IMR-90 (cell line): ENCODE measurements around the gene KBTBD12. TPM values are rescaled to one million over a fixed set of nuclear protein-coding genes. Genes with fewer than 3 reads are reported as not detected.

ENCODE experiments used
- ATAC-seq: fragments of 200-7000 bp; cut with Tn5 transposase; 2 replicates; pipeline ENCODE4 v1.9.1; 2020; ENCODE audit warnings: low read depth, mild to moderate bottlenecking, moderate library complexity
- BruUV-seq: library from RNA; stranded (reverse); fragments of 400-500 nt; replicated peaks from 2 replicates; lab custom pipeline; 2021; lab: Mats Ljungman, UMichigan
- CTCF ChIA-PET: fragments of 300-600 bp; formaldehyde crosslinking; extraction: SDS; loops from one replicate; lab custom pipeline; 2021; ENCODE audit warnings: antibody characterized with exemption; lab: Yijun Ruan, JAX
- POLR2A ChIA-PET: fragments of 300-600 bp; sonication (Branson Sonifier 250); formaldehyde crosslinking; loops from one replicate; lab custom pipeline; 2022; ENCODE audit warnings: antibody characterized with exemption; ENCODE audit not compliant: unreplicated experiment; lab: Charles Lee
- DNase-seq: peaks from one replicate; pipeline ENCODE4 v3.0.0; 2013
- H2AFZ ChIP-seq: replicated peaks from 2 replicates; pipeline ENCODE3; 2013; ENCODE audit warnings: low read length, mild to moderate bottlenecking; ENCODE audit not compliant: poor library complexity
- H2AK5ac ChIP-seq: 2 replicates; pipeline ENCODE4 v1.6.1; 2013; ENCODE audit warnings: low read depth, low read length, inconsistent platforms
- H2AK9ac ChIP-seq: replicated peaks from 2 replicates; pipeline ENCODE3; 2013; ENCODE audit warnings: mild to moderate bottlenecking, low read depth, low read length, moderate library complexity; ENCODE audit not compliant: poor library complexity
- H2BK120ac ChIP-seq: 2 replicates; pipeline ENCODE4 v1.6.1; 2013; ENCODE audit warnings: low read depth, low read length, inconsistent platforms
- H2BK15ac ChIP-seq: 3 replicates; pipeline ENCODE4 v1.6.1; 2013; ENCODE audit warnings: low read depth, low read length, inconsistent platforms
- H2BK20ac ChIP-seq: 2 replicates; pipeline ENCODE4 v1.6.1; 2013; ENCODE audit warnings: low read depth, mild to moderate bottlenecking, inconsistent platforms, low read length, moderate library complexity
- H2BK5ac ChIP-seq: 2 replicates; pipeline ENCODE4 v1.6.1; 2013; ENCODE audit warnings: mild to moderate bottlenecking, low read depth, low read length, inconsistent platforms; ENCODE audit not compliant: poor library complexity, severe bottlenecking
- H3K14ac ChIP-seq: replicated peaks from 2 replicates; pipeline ENCODE4 v1.6.1; 2013; ENCODE audit warnings: low read depth, low read length, inconsistent platforms
- H3K18ac ChIP-seq: 2 replicates; pipeline ENCODE4 v1.6.1; 2013; ENCODE audit warnings: low read depth, low read length, control low read depth
- H3K23ac ChIP-seq: 2 replicates; pipeline ENCODE4 v1.6.1; 2013; ENCODE audit warnings: low read depth, low read length, inconsistent platforms
- H3K27ac ChIP-seq: 2 replicates; pipeline ENCODE4 v1.5.1; 2013; ENCODE audit warnings: mild to moderate bottlenecking, control low read depth, low read length; ENCODE audit not compliant: insufficient read depth
- H3K27me3 ChIP-seq: 2 replicates; pipeline ENCODE4 v1.6.1; 2013; ENCODE audit warnings: low read length; ENCODE audit not compliant: control insufficient read depth, insufficient read depth
- H3K36me3 ChIP-seq: 2 replicates; pipeline ENCODE4 v1.6.1; 2013; ENCODE audit warnings: low read length, mixed read lengths; ENCODE audit not compliant: control insufficient read depth, insufficient read depth
- H3K4ac ChIP-seq: 2 replicates; pipeline ENCODE4 v1.6.1; 2013; ENCODE audit warnings: low read depth, low read length, inconsistent platforms
- H3K4me1 ChIP-seq: 2 replicates; pipeline ENCODE4 v1.6.1; 2013; ENCODE audit warnings: low read length, mixed read lengths; ENCODE audit not compliant: control insufficient read depth, insufficient read depth
- H3K4me2 ChIP-seq: 2 replicates; pipeline ENCODE4 v1.6.1; 2013; ENCODE audit warnings: low read depth, mild to moderate bottlenecking, control low read depth, low read length, moderate library complexity
- H3K4me3 ChIP-seq: 2 replicates; pipeline ENCODE4 v1.5.1; 2013; ENCODE audit warnings: low read depth, mild to moderate bottlenecking, control low read depth, low read length, moderate library complexity; ENCODE audit not compliant: insufficient read depth
- H3K56ac ChIP-seq: 2 replicates; pipeline ENCODE4 v1.6.1; 2013; ENCODE audit warnings: low read length, inconsistent platforms; ENCODE audit not compliant: insufficient read depth; ENCODE audit errors: extremely low read depth
- H3K79me1 ChIP-seq, 2 experiments: 2 replicates each; pipeline ENCODE4 v1.6.1; 2013; ENCODE audit warnings: low read length in 2 of 2, inconsistent platforms in 1 of 2, low read depth in 1 of 2
- H3K9ac ChIP-seq: 2 replicates; pipeline ENCODE4 v1.6.1; 2013; ENCODE audit warnings: low read depth, low read length, control low read depth
- H3K9me1 ChIP-seq: 2 replicates; pipeline ENCODE4 v1.6.1; 2013; ENCODE audit warnings: low read length, inconsistent platforms; ENCODE audit not compliant: insufficient read depth
- H3K9me3 ChIP-seq: 2 replicates; pipeline ENCODE4 v1.6.1; 2013; ENCODE audit warnings: low read length; ENCODE audit not compliant: control insufficient read depth, insufficient read depth
- H4K20me1 ChIP-seq: 2 replicates; pipeline ENCODE4 v1.6.1; 2013; ENCODE audit warnings: low read length, inconsistent platforms; ENCODE audit not compliant: insufficient read depth
- H4K5ac ChIP-seq: 2 replicates; pipeline ENCODE4 v1.6.1; 2013; ENCODE audit warnings: mild to moderate bottlenecking, low read depth, low read length, control low read depth
- H4K8ac ChIP-seq, 2 experiments: 2 replicates each; pipeline ENCODE4 v1.6.1; 2013; ENCODE audit warnings: low read depth in 2 of 2, low read length in 2 of 2, control low read depth in 1 of 2, inconsistent platforms in 1 of 2
- H4K91ac ChIP-seq: 2 replicates; pipeline ENCODE4 v1.6.1; 2013; ENCODE audit warnings: low read depth, low read length, inconsistent platforms; ENCODE audit not compliant: insufficient read depth
- BHLHE40 ChIP-seq: fragments of 150-350 bp; IDR thresholded peaks from 2 replicates; pipeline ENCODE4 v1.6.1; 2016; ENCODE audit warnings: mild to moderate bottlenecking, low read depth, low read length
- CEBPB ChIP-seq: IDR thresholded peaks from 2 replicates; pipeline ENCODE4 v1.6.1; 2012; ENCODE audit warnings: low read depth, low read length, improper control_type of control experiment
- CHD1 ChIP-seq: IDR thresholded peaks from 2 replicates; pipeline ENCODE4 v1.6.1; 2012; ENCODE audit warnings: low read depth, low read length, improper control_type of control experiment
- FOS ChIP-seq: fragments of 150-350 bp; IDR thresholded peaks from 2 replicates; pipeline ENCODE4 v1.6.1; 2016; ENCODE audit warnings: low read depth, low read length
- MAFK ChIP-seq: IDR thresholded peaks from 2 replicates; pipeline ENCODE4 v1.6.1; 2012; ENCODE audit warnings: low read depth, low read length, improper control_type of control experiment
- MAZ ChIP-seq: IDR thresholded peaks from 2 replicates; pipeline ENCODE4 v1.6.1; 2012; ENCODE audit warnings: low read depth, mild to moderate bottlenecking, low read length, improper control_type of control experiment, moderate library complexity, borderline replicate concordance
- MXI1 ChIP-seq: IDR thresholded peaks from 2 replicates; pipeline ENCODE4 v1.6.1; 2012; ENCODE audit warnings: low read depth, mild to moderate bottlenecking, low read length, moderate library complexity, borderline replicate concordance
- NFE2L2 ChIP-seq: fragments of 150-350 bp; IDR thresholded peaks from 2 replicates; pipeline ENCODE4 v1.6.1; 2016; ENCODE audit warnings: low read depth, mild to moderate bottlenecking, low read length
- POLR2A ChIP-seq: IDR thresholded peaks from 2 replicates; pipeline ENCODE4 v1.6.1; 2012; ENCODE audit warnings: mild to moderate bottlenecking, low read depth, low read length
- RAD21 ChIP-seq: IDR thresholded peaks from 2 replicates; pipeline ENCODE4 v1.6.1; 2012; ENCODE audit warnings: low read length, improper control_type of control experiment
- RCOR1 ChIP-seq: IDR thresholded peaks from 2 replicates; pipeline ENCODE4 v1.6.1; 2012; ENCODE audit warnings: mild to moderate bottlenecking, low read length, improper control_type of control experiment; ENCODE audit not compliant: insufficient replicate concordance
- RFX5 ChIP-seq: IDR thresholded peaks from 2 replicates; pipeline ENCODE4 v1.8.0; 2012; ENCODE audit warnings: low read depth, mild to moderate bottlenecking, low read length, moderate library complexity
- SMC3 ChIP-seq: fragments of 150-350 bp; IDR thresholded peaks from 2 replicates; pipeline ENCODE4 v1.6.1; 2016; ENCODE audit warnings: low read depth, mild to moderate bottlenecking, antibody characterized with exemption, low read length, moderate library complexity
- WGBS, 2 experiments: methylation state at CpG; one replicate each; pipeline versions ENCODE4 v1.1.5 to v1.1.7; 2013; ENCODE audit warnings: missing lambda C conversion rate in 2 of 2; ENCODE audit not compliant: insufficient read length in 1 of 2; ENCODE audit errors: extremely low coverage in 2 of 2; 5-methylcytosine and 5-hydroxymethylcytosine counted together
- dilution Hi-C: fragments of 300-500 bp; cut with HindIII; formaldehyde crosslinking; loops from one replicate; pipeline ENCODE4 v1.14.3; 2018; ENCODE audit warnings: low sequenced_read_pairs; ENCODE audit not compliant: unreplicated experiment
- in situ Hi-C: fragments of 300-500 bp; cut with MboI; formaldehyde crosslinking; loops from 3 replicates; pipeline ENCODE4 v1.14.3; 2019; ENCODE audit warnings: low sequenced_read_pairs, inconsistent platforms, mixed read lengths
- intact Hi-C: fragments of 100-400 bp; cut with micrococcal nuclease; formaldehyde crosslinking; loops from 2 replicates; pipeline ENCODE4 v1.10.0; 2022
- polyA plus RNA-seq, 3 experiments: library from polyadenylated mRNA; depleted of rRNA; stranded (reverse); fragments of >200 nt; gene quantifications; 2 replicates each; pipeline ENCODE4 v1.2.3, GENCODE V29; 2012; ENCODE audit warnings: low replicate concordance in 1 of 3
- total RNA-seq: library from RNA; depleted of rRNA; stranded (reverse); fragments of >200 nt; gene quantifications from 2 replicates; pipeline ENCODE4 v1.2.3, GENCODE V29; 2012
- TF ChIP-seq, protein P1 (sequence below): conservative IDR thresholded peaks from 2 replicates; pipeline ENCODE4 v1.5.1; 2012; ENCODE audit warnings: mild to moderate bottlenecking, low read depth, low read length, improper control_type of control experiment
- TF ChIP-seq, protein P2 (sequence below): fragments of 150-350 bp; IDR thresholded peaks from 2 replicates; pipeline ENCODE4 v1.6.1; 2016; ENCODE audit warnings: low read depth, mild to moderate bottlenecking, low read length, moderate library complexity, borderline replicate concordance
- TF ChIP-seq, protein P3 (sequence below): fragments of 150-350 bp; IDR thresholded peaks from 2 replicates; pipeline ENCODE4 v1.6.1; 2017; ENCODE audit warnings: mild to moderate bottlenecking, antibody characterized with exemption, low read length, low read depth

KBTBD12 gene
- total and polyA plus RNA-seq, 2 of the 4 experiments (the other 2 are of a cell fraction) = not detected

DNA sequence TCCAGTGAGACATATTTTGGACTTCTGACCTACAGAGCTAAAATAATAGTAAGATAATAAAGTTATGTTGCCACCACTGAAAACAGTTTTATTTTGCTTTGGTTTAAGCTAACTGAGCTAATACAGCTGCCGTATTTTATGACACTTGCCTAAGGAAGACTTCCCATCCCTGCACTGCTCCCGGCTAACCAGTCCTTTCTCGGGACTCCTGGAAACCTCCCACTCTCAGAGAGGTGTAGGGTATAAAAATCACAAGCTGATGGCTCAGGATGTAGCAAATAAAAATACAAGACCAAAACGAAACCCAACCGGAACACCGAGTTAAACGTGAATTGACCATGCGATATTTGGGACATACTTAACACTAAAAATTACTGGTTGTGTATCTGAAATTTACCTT, 448 bp upstream of the KBTBD12 start:
- DNase-seq (no peak), ATAC-seq (no peak)
- no peak overlapping the region for H2BK120ac ChIP-seq
- H3K27ac ChIP-seq = no peak overlapping the region
- no peak overlapping the region for H2AK5ac ChIP-seq
- H3K36me3 ChIP-seq = no peaks in the 10 kb centered on the region
- H3K4ac ChIP-seq = no peak overlapping the region
- no peak overlapping the region for H2BK20ac ChIP-seq
- H3K27me3 ChIP-seq = peaks cover 63% of the 10 kb centered on the region
- no peak overlapping the region for H2BK15ac ChIP-seq
- no peak overlapping the region for H2BK5ac ChIP-seq
- H3K18ac ChIP-seq = no peak overlapping the region
- no CpG with 5 or more reads among the region's 8 CpGs for WGBS, 2 experiments
- CTCF ChIA-PET = interaction anchor here (0.9 kb wide), 1 partner anchor 9 kb away, joined by 4 read pairs; no protein-coding TSS in a partner anchor
- H4K91ac ChIP-seq = no peak overlapping the region
- in situ Hi-C loops (no loop called here), intact Hi-C loops (no loop called here), dilution Hi-C loops (no loop called here)
- H3K4me3 ChIP-seq = no peak overlapping the region
- no peak overlapping the region for H4K5ac ChIP-seq
- no peaks in the 10 kb centered on the region for H3K4me1 ChIP-seq
- peaks cover 13% of the 10 kb centered on the region for H3K9me3 ChIP-seq
- no peak overlapping the region for H3K4me2 ChIP-seq
- H3K23ac ChIP-seq = no peak overlapping the region
- H2AFZ ChIP-seq = no peak overlapping the region
- BruUV-seq = no TSS peak
- no peak overlapping the region for H3K56ac ChIP-seq
- no peaks in the 10 kb centered on the region for H4K20me1 ChIP-seq
- H3K9ac ChIP-seq = no peak overlapping the region
- H3K9me1 ChIP-seq = no peaks in the 10 kb centered on the region
- H2AK9ac ChIP-seq = no peak overlapping the region
- TF ChIP-seq, protein P1, sequence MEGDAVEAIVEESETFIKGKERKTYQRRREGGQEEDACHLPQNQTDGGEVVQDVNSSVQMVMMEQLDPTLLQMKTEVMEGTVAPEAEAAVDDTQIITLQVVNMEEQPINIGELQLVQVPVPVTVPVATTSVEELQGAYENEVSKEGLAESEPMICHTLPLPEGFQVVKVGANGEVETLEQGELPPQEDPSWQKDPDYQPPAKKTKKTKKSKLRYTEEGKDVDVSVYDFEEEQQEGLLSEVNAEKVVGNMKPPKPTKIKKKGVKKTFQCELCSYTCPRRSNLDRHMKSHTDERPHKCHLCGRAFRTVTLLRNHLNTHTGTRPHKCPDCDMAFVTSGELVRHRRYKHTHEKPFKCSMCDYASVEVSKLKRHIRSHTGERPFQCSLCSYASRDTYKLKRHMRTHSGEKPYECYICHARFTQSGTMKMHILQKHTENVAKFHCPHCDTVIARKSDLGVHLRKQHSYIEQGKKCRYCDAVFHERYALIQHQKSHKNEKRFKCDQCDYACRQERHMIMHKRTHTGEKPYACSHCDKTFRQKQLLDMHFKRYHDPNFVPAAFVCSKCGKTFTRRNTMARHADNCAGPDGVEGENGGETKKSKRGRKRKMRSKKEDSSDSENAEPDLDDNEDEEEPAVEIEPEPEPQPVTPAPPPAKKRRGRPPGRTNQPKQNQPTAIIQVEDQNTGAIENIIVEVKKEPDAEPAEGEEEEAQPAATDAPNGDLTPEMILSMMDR = no peak
- TF ChIP-seq MXI1 = no peak
- TF ChIP-seq BHLHE40 = no peak
- TF ChIP-seq POLR2A = no peak
- no peak for TF ChIP-seq CEBPB
- TF ChIP-seq RCOR1 = no peak
- no peak for TF ChIP-seq NFE2L2
- no peak for TF ChIP-seq MAFK
- TF ChIP-seq, protein P2, sequence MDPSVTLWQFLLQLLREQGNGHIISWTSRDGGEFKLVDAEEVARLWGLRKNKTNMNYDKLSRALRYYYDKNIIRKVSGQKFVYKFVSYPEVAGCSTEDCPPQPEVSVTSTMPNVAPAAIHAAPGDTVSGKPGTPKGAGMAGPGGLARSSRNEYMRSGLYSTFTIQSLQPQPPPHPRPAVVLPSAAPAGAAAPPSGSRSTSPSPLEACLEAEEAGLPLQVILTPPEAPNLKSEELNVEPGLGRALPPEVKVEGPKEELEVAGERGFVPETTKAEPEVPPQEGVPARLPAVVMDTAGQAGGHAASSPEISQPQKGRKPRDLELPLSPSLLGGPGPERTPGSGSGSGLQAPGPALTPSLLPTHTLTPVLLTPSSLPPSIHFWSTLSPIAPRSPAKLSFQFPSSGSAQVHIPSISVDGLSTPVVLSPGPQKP = no peak
- no peak for TF ChIP-seq CHD1
- TF ChIP-seq RAD21 = no peak
- no peak for TF ChIP-seq FOS
- TF ChIP-seq SMC3 = no peak
- no peak for TF ChIP-seq MAZ
- TF ChIP-seq RFX5 = no peak
- TF ChIP-seq, protein P3, sequence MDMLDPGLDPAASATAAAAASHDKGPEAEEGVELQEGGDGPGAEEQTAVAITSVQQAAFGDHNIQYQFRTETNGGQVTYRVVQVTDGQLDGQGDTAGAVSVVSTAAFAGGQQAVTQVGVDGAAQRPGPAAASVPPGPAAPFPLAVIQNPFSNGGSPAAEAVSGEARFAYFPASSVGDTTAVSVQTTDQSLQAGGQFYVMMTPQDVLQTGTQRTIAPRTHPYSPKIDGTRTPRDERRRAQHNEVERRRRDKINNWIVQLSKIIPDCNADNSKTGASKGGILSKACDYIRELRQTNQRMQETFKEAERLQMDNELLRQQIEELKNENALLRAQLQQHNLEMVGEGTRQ = no peak
- H3K14ac ChIP-seq = no peak overlapping the region
- H4K8ac ChIP-seq = no peak overlapping the region
- no peaks in the 10 kb centered on the region for H3K79me1 ChIP-seq
- POLR2A ChIA-PET = no interaction called here
